ENCODE data around the gene TTC27. TPM values are rescaled to one million over a fixed set of nuclear protein-coding genes. Genes with fewer than 3 reads are reported as not detected.

Gene TTC27
- total RNA-seq, 2 donors from 2014 or later: 16.4 to 20.3 TPM

DNA sequence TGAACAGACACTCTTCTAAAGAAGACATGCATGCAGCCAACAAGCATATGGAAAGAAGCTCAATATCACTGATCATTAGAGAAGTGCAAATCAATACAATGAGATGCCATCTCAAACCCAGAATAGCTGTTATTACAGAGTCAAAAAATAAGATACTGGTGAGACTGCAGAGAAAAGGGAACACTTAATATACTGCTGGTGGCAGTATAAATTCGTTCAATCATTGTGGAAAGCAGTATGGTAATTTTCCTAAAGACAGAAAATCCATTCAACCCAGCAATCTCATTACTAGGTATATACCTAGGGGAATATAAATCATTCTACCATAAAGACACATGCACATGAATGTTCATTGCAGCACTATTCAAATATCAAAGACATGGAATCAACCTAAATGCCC lies 202.3 kb downstream of the TTC27 start:
- no peak for DNase-seq
- H3K4me1 Mint-ChIP-seq: peaks cover 6% of the 10 kb centered on the region

DNA sequence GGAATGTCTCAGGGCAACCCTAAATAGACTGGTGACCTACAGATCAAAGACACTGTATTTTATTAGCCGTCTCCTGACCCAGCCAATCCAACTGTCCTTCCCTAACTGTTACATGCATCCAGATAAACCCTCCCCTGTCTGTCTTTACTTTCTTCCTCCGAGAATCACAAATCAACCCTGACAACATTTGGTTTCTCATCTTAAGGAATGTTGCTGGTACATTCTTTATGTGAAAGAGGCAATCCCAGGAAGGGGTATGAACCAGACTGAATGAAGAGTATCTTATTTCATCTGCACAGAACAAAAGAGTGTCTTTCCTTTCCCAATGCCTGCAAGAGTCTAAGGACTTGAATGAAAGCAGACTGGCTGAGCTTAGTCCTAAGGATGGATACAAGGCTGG lies 205.0 kb downstream of the TTC27 start:
- DNase-seq: no peak
- Mint-ChIP-seq H3K27ac (no peak overlapping the region), H3K9me3 (peaks cover 3% of the 10 kb centered on the region), H3K4me3 (no peak overlapping the region), H3K36me3 (ENCODE audit: low read depth) (no peaks in the 10 kb centered on the region), H3K27me3 (ENCODE audit: insufficient read depth) (no peaks in the 10 kb centered on the region), H3K4me1 (peaks cover 3% of the 10 kb centered on the region)
- Histone ChIP-seq H3K4me3 (ENCODE audit: low read length) (no peak overlapping the region), H3K36me3 (ENCODE audit: control insufficient read depth, insufficient read depth, low read length) (no peaks in the 10 kb centered on the region), H3K27me3 (ENCODE audit: control insufficient read depth, insufficient read depth, low read length, poor library complexity, severe bottlenecking) (no peaks in the 10 kb centered on the region), H3K4me1 (ENCODE audit: control insufficient read depth, insufficient read depth, low read length) (no peaks in the 10 kb centered on the region), H3K27ac (ENCODE audit: low read depth, low read length) (peak overlapping the region; percentile 86), H3K9ac (ENCODE audit: extremely low read depth, low read length, poor library complexity, severe bottlenecking) (no peak overlapping the region), H3K9me3 (ENCODE audit: control insufficient read depth, low read length) (no peaks in the 10 kb centered on the region)
- 67 to 89% methylated on average over 1 to 2 of the region's 2 CpGs for WGBS, 2 experiments (ENCODE audit: insufficient coverage in 1 of 2, insufficient read length in 1 of 2)
- TF ChIP-seq, protein P1, sequence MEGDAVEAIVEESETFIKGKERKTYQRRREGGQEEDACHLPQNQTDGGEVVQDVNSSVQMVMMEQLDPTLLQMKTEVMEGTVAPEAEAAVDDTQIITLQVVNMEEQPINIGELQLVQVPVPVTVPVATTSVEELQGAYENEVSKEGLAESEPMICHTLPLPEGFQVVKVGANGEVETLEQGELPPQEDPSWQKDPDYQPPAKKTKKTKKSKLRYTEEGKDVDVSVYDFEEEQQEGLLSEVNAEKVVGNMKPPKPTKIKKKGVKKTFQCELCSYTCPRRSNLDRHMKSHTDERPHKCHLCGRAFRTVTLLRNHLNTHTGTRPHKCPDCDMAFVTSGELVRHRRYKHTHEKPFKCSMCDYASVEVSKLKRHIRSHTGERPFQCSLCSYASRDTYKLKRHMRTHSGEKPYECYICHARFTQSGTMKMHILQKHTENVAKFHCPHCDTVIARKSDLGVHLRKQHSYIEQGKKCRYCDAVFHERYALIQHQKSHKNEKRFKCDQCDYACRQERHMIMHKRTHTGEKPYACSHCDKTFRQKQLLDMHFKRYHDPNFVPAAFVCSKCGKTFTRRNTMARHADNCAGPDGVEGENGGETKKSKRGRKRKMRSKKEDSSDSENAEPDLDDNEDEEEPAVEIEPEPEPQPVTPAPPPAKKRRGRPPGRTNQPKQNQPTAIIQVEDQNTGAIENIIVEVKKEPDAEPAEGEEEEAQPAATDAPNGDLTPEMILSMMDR (conservative IDR thresholded peaks at IDR 0.05): no peak

More for the DNA sequence above, 202.3 kb downstream of the TTC27 start:
- Mint-ChIP-seq H3K27ac (no peak overlapping the region), H3K4me3 (no peak overlapping the region), H3K27me3 (ENCODE audit: insufficient read depth) (no peaks in the 10 kb centered on the region), H3K9me3 (peaks cover 3% of the 10 kb centered on the region), H3K36me3 (ENCODE audit: low read depth) (no peaks in the 10 kb centered on the region)
- Histone ChIP-seq H3K27me3 (ENCODE audit: control insufficient read depth, insufficient read depth, low read length, poor library complexity, severe bottlenecking) (no peaks in the 10 kb centered on the region), H3K9ac (ENCODE audit: extremely low read depth, low read length, poor library complexity, severe bottlenecking) (no peak overlapping the region), H3K9me3 (ENCODE audit: control insufficient read depth, low read length) (no peaks in the 10 kb centered on the region), H3K36me3 (ENCODE audit: control insufficient read depth, insufficient read depth, low read length) (no peaks in the 10 kb centered on the region), H3K4me1 (ENCODE audit: control insufficient read depth, insufficient read depth, low read length) (peaks cover 4% of the 10 kb centered on the region), H3K27ac (ENCODE audit: low read depth, low read length) (no peak overlapping the region), H3K4me3 (ENCODE audit: low read length) (no peak overlapping the region)
- TF ChIP-seq, protein P1 (conservative IDR thresholded peaks at IDR 0.05): no peak
- WGBS, 2 experiments (ENCODE audit: insufficient coverage in 1 of 2, insufficient read length in 1 of 2): no CpG with 5 or more reads among the region's 1 CpG

DNA sequence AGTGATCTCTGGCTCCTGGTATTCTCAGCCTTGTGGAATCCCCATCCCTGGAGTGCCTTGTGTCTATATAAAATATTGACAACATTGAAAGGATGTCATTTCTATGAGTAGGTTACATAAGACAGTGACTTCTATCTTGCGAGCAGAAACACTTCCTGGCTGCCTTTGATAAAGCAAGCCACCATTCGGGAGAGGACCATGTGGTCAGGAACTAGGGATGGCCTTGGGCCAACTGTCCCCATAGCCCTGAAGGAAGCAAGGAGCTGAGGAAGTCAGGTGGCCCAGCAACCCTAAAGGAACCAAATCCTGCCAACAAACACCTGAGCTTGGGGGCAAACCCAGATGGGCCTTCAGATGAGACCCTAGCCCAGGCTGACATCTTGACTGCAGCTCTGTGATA lies 205.9 kb downstream of the TTC27 start:
- Mint-ChIP-seq H3K27me3 (ENCODE audit: insufficient read depth) (no peaks in the 10 kb centered on the region), H3K4me1 (peaks cover 3% of the 10 kb centered on the region), H3K36me3 (ENCODE audit: low read depth) (no peaks in the 10 kb centered on the region), H3K27ac (no peak overlapping the region), H3K4me3 (no peak overlapping the region), H3K9me3 (peaks cover 3% of the 10 kb centered on the region)
- TF ChIP-seq, protein P1 (conservative IDR thresholded peaks at IDR 0.05): no peak
- no peaks in the 10 kb centered on the region for H3K27me3 ChIP-seq (ENCODE audit: control insufficient read depth, insufficient read depth, low read length, poor library complexity, severe bottlenecking)
- DNase-seq: no peak
- WGBS, 2 experiments (ENCODE audit: insufficient coverage in 1 of 2, insufficient read length in 1 of 2): 96 to 100% methylated on average over 2 of the region's 2 CpGs
- no peaks in the 10 kb centered on the region for H3K36me3 ChIP-seq (ENCODE audit: control insufficient read depth, insufficient read depth, low read length)
- no peak overlapping the region for H3K27ac ChIP-seq (ENCODE audit: low read depth, low read length)
- no peak overlapping the region for H3K9ac ChIP-seq (ENCODE audit: extremely low read depth, low read length, poor library complexity, severe bottlenecking)
- no peaks in the 10 kb centered on the region for H3K4me1 ChIP-seq (ENCODE audit: control insufficient read depth, insufficient read depth, low read length)
- no peak overlapping the region for H3K4me3 ChIP-seq (ENCODE audit: low read length)
- no peaks in the 10 kb centered on the region for H3K9me3 ChIP-seq (ENCODE audit: control insufficient read depth, low read length)

All from endodermal cell (in vitro differentiated cells).